NB4 (cell line): ENCODE data around the gene USP17L29.
"Not testable (repeated sequence)": the region's sequence is repeated elsewhere in the genome, so short reads cannot be mapped to it uniquely, and the experiment has no call there.

ENCODE experiments used
- POLR2A ChIP-seq: IDR thresholded peaks from 2 replicates; pipeline ENCODE4 v1.6.1; 2011; ENCODE audit warnings: mild to moderate bottlenecking; ENCODE audit not compliant: insufficient read length; ENCODE audit errors: extremely low read depth
- TF ChIP-seq, protein P1 (sequence below): IDR thresholded peaks from one replicate; pipeline ENCODE4 v1.5.1; 2012; ENCODE audit warnings: low read depth, low read length

DNA sequence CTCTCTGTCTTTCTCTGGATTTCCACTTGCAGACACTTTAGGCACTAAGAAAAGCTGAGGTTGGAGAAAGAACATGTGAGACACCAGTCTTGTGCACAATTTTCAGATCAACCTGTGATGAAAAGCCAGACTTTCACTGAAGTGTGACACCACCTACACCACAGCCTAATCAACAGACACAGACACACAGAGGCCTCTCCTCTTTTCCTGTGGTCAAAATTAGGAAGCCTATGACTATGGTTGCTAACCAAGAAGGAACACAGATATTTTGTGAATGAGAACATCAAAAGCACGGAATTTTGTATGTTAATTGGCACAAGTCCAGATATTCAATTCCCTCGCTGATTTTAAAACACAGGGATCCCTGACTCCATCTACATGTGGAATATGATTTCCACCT, 35.6 kb downstream of the USP17L29 start:
- TF ChIP-seq, protein P1, sequence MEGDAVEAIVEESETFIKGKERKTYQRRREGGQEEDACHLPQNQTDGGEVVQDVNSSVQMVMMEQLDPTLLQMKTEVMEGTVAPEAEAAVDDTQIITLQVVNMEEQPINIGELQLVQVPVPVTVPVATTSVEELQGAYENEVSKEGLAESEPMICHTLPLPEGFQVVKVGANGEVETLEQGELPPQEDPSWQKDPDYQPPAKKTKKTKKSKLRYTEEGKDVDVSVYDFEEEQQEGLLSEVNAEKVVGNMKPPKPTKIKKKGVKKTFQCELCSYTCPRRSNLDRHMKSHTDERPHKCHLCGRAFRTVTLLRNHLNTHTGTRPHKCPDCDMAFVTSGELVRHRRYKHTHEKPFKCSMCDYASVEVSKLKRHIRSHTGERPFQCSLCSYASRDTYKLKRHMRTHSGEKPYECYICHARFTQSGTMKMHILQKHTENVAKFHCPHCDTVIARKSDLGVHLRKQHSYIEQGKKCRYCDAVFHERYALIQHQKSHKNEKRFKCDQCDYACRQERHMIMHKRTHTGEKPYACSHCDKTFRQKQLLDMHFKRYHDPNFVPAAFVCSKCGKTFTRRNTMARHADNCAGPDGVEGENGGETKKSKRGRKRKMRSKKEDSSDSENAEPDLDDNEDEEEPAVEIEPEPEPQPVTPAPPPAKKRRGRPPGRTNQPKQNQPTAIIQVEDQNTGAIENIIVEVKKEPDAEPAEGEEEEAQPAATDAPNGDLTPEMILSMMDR = not testable (repeated sequence)
- TF ChIP-seq POLR2A = not testable (repeated sequence)
